Nephron progenitor cell (in vitro differentiated cells): ENCODE data around the gene TRIB2.

Experiments
- DNase-seq: peaks from one replicate; pipeline ENCODE4 v3.0.0; 2021
- H3K27ac Mint-ChIP-seq: 2 replicates; pipeline ENCODE4 v1.8.0; 2021; ENCODE audit warnings: mild to moderate bottlenecking, moderate library complexity, mixed read lengths
- H3K27me3 Mint-ChIP-seq: 2 replicates; pipeline ENCODE4 v1.8.0; 2021; ENCODE audit warnings: mild to moderate bottlenecking, low read depth, mixed read lengths; ENCODE audit not compliant: poor library complexity
- H3K36me3 Mint-ChIP-seq: 2 replicates; pipeline ENCODE4 v1.8.0; 2021; ENCODE audit warnings: low read depth, mixed read lengths
- H3K4me1 Mint-ChIP-seq: 2 replicates; pipeline ENCODE4 v1.8.0; 2021; ENCODE audit warnings: mixed read lengths
- H3K4me3 Mint-ChIP-seq: 2 replicates; pipeline ENCODE4 v1.8.0; 2021; ENCODE audit warnings: mild to moderate bottlenecking, moderate library complexity, mixed read lengths
- H3K9me3 Mint-ChIP-seq: 2 replicates; pipeline ENCODE4 v1.8.0; 2021; ENCODE audit warnings: mild to moderate bottlenecking, moderate library complexity, mixed read lengths
- CTCF ChIP-seq: fragments of 200-600 bp; sonication (generic); IDR thresholded peaks from 2 replicates; pipeline ENCODE4 v1.5.0; 2021; ENCODE audit warnings: antibody characterized with exemption

TRIB2 gene

GRCh38 chr2:12771154-12771553 is 54.4 kb downstream of the TRIB2 start:
- Mint-ChIP-seq H3K4me3 (no peak overlapping the region), H3K27me3 (peaks cover 16% of the 10 kb centered on the region), H3K9me3 (peaks cover 4% of the 10 kb centered on the region), H3K36me3 (no peaks in the 10 kb centered on the region), H3K4me1 (peaks cover 33% of the 10 kb centered on the region), H3K27ac (no peak overlapping the region)
- DNase-seq, result no peak
- TF ChIP-seq CTCF, result no peak

GRCh38 chr2:12773586-12774394 is 57.1 kb downstream of the TRIB2 start:
- peaks cover 4% of the 10 kb centered on the region for H3K9me3 Mint-ChIP-seq
- peaks cover 48% of the 10 kb centered on the region for H3K4me1 Mint-ChIP-seq
- peaks cover 19% of the 10 kb centered on the region for H3K27me3 Mint-ChIP-seq
- peak; percentile 5 for DNase-seq
- no peak overlapping the region for H3K4me3 Mint-ChIP-seq
- H3K27ac Mint-ChIP-seq, result peak overlapping the region; percentile 92
- no peak for TF ChIP-seq CTCF
- H3K36me3 Mint-ChIP-seq, result no peaks in the 10 kb centered on the region

GRCh38 chr2:12774395-12774727 is 57.6 kb downstream of the TRIB2 start:
- Mint-ChIP-seq H3K4me3 (no peak overlapping the region), H3K36me3 (no peaks in the 10 kb centered on the region), H3K27me3 (peaks cover 16% of the 10 kb centered on the region), H3K4me1 (peaks cover 53% of the 10 kb centered on the region), H3K9me3 (peaks cover 4% of the 10 kb centered on the region), H3K27ac (no peak overlapping the region)
- peak; percentile 23 for DNase-seq
- TF ChIP-seq CTCF, result no peak

GRCh38 chr2:12776521-12776961 is 59.8 kb downstream of the TRIB2 start:
- Mint-ChIP-seq H3K4me1 (peaks cover 48% of the 10 kb centered on the region), H3K9me3 (peaks cover 4% of the 10 kb centered on the region), H3K4me3 (no peak overlapping the region), H3K27ac (no peak overlapping the region), H3K27me3 (peaks cover 8% of the 10 kb centered on the region), H3K36me3 (no peaks in the 10 kb centered on the region)
- no peak for DNase-seq
- TF ChIP-seq CTCF, result no peak

GRCh38 chr2:12778369-12778768 is 61.6 kb downstream of the TRIB2 start:
- Mint-ChIP-seq H3K36me3 (no peaks in the 10 kb centered on the region), H3K4me1 (peaks cover 37% of the 10 kb centered on the region), H3K27ac (no peak overlapping the region), H3K27me3 (peaks cover 8% of the 10 kb centered on the region), H3K9me3 (peaks cover 4% of the 10 kb centered on the region), H3K4me3 (no peak overlapping the region)
- DNase-seq, result peak; percentile 34
- TF ChIP-seq CTCF, result no peak
